Adipocyte (in vitro differentiated cells): ENCODE results near the gene ZNF266.

Source experiments
- DNase-seq: peaks from one replicate; pipeline ENCODE4 v3.0.0-alpha.2; 2015; ENCODE audit warnings: low read depth
- H3K27me3 ChIP-seq: replicated peaks from 2 replicates; pipeline ENCODE4 v1.7.0; 2013; ENCODE audit warnings: mild to moderate bottlenecking, low read length, moderate library complexity; ENCODE audit not compliant: control insufficient read depth, insufficient read depth
- H3K36me3 ChIP-seq: 2 replicates; pipeline ENCODE4 v1.7.0; 2013; ENCODE audit warnings: low read length, mild to moderate bottlenecking, moderate library complexity; ENCODE audit not compliant: control insufficient read depth, insufficient read depth, severe bottlenecking
- H3K4me1 ChIP-seq: 2 replicates; pipeline ENCODE4 v1.7.0; 2013; ENCODE audit warnings: mild to moderate bottlenecking, low read length, moderate library complexity; ENCODE audit not compliant: control insufficient read depth, insufficient read depth
- H3K4me3 ChIP-seq: 2 replicates; pipeline ENCODE4 v1.7.0; 2013; ENCODE audit warnings: mild to moderate bottlenecking, low read length, moderate library complexity
- H3K9ac ChIP-seq: 2 replicates; pipeline ENCODE4 v1.7.0; 2013; ENCODE audit warnings: mild to moderate bottlenecking, low read length, moderate library complexity
- H3K9me3 ChIP-seq: 2 replicates; pipeline ENCODE4 v1.7.0; 2013; ENCODE audit warnings: mild to moderate bottlenecking, low read length, moderate library complexity; ENCODE audit not compliant: control insufficient read depth

ZNF266 gene

DNA sequence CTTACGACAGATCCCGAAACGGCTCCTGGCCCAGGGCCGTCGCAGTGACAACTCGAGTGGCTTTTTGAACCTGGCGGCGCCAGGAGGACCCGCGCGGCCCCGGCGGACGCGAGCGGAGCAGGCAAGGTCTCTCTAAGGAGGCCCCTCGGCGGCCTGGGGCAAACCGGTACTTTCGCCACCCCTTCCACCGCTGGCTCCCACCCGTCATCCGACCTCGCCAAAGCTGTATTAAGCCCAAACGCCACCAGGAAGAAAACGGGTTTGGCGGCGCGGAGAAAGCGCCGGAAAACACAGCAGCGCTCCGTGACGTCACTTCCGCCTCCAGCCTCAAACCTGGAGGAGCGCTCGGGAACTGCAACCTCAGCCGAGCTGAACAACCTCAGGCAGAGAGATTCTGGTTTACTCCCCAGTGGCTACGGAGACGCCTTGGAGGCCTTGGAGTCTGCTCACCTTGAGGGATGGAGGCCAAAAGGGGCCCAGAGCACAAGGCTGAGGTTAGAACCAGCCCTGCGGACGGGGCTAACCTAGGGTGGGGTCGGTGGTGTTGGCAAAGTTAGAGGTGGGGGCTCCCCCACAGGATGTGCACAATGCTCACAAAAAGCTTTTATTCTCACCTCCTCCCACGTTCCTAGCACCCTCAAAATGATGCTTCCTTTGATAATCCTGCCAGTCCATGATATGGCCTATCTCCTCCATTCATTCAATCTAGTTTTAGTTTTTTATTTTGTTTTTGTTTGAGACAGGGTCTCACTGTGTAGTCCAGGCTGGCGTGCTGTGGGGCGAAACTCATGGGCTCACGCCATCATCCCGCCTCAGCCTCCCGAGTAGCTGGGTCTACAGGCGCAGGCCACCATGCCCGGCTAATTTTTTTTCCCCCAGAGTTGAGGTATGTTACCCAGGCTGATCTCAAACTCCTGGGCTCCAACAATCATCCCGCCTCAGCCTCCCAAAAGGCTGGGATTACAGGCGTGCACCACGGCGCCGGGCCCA is at the start of gene ZNF266:
Gene ZNF266 (minus strand): TSS at position 295 of the 990 bp plus-strand sequence. CDS start 15,484 bp downstream, outside the sequence.
- H3K9ac ChIP-seq: peak within 1 kb of the TSS; percentile 95
- H3K27me3 ChIP-seq: no peaks in the 10 kb centered on the region
- peak within 1 kb of the TSS; percentile 100 for H3K4me3 ChIP-seq
- peaks cover 16% of the 10 kb centered on the region for H3K4me1 ChIP-seq
- H3K36me3 ChIP-seq: peaks cover 30% of the 10 kb centered on the region
- no peaks in the 10 kb centered on the region for H3K9me3 ChIP-seq
- DNase-seq: peak; percentile 97

DNA sequence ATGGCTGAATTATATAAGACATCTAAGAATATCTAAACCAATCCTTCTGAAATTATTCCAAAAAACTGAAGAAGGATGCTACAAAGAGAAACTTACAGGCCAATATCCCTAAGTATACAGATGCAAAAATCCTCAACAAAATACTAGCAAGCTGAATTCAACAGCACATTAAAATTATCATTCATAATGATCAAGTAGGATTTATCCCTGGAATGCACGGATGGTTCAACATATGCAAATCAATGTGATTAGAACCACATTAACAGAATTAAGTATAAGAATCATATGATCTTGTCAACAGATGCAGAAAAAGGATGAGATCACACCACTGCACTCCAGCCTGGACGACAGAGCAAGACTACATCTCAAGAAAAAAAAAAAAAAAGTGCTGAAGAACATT is 49.8 kb upstream of the ZNF266 start:
- DNase-seq: no peak
- no peaks in the 10 kb centered on the region for H3K4me1 ChIP-seq
- no peak overlapping the region for H3K9ac ChIP-seq
- no peaks in the 10 kb centered on the region for H3K27me3 ChIP-seq
- H3K9me3 ChIP-seq: peaks cover 43% of the 10 kb centered on the region
- H3K36me3 ChIP-seq: no peaks in the 10 kb centered on the region
- no peak overlapping the region for H3K4me3 ChIP-seq

DNA sequence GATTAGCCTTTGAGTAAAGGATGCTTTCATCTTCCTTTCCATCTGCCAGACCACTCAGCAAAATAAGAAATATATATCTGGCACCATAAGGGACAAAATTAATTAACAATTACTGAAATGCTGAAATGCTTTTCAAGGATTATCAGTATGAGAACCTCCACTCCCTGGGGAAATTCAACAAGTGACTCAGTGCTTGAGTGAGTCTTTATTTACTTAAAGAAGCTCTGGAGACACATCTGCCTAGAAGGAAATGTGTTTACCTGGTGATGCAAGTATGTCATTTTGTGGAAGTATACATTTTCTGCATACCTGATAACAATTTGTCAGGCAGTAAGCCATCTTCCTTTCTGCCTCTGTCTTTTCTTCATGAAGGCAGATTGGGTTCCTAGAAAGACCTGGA is 39.6 kb upstream of the ZNF266 start:
- no peak overlapping the region for H3K9ac ChIP-seq
- H3K27me3 ChIP-seq: no peaks in the 10 kb centered on the region
- H3K4me3 ChIP-seq: no peak overlapping the region
- DNase-seq: no peak
- H3K36me3 ChIP-seq: no peaks in the 10 kb centered on the region
- no peaks in the 10 kb centered on the region for H3K4me1 ChIP-seq
- peaks cover 52% of the 10 kb centered on the region for H3K9me3 ChIP-seq

GRCh38 chr19:9467161-9467560 is 31.8 kb upstream of the ZNF266 start:
- Histone ChIP-seq H3K27me3 (no peaks in the 10 kb centered on the region), H3K4me1 (no peaks in the 10 kb centered on the region), H3K9me3 (peaks cover 91% of the 10 kb centered on the region), H3K36me3 (no peaks in the 10 kb centered on the region), H3K4me3 (peak overlapping the region; percentile 39), H3K9ac (no peak overlapping the region)
- DNase-seq: no peak

DNA sequence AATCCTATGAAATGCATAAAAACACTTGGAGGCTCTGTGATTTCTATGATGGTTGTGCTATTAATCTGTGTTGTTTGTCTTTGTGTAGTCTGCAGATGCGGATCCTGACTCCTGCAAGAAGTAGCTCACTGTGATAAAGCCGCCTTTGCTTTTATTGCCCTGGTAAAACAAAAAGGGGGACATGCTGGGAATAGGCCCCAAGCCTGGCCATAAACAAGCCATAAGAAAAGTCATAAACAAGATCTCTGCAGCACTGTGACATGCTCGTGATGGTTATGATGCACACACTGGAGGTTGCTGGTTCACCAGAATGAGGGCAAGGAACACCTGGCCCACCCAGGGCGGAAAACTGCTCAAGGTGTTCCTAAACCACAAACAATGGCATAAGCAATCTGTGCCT is 26.6 kb upstream of the ZNF266 start:
- no peak for DNase-seq
- peaks cover 84% of the 10 kb centered on the region for H3K9me3 ChIP-seq

DNA sequence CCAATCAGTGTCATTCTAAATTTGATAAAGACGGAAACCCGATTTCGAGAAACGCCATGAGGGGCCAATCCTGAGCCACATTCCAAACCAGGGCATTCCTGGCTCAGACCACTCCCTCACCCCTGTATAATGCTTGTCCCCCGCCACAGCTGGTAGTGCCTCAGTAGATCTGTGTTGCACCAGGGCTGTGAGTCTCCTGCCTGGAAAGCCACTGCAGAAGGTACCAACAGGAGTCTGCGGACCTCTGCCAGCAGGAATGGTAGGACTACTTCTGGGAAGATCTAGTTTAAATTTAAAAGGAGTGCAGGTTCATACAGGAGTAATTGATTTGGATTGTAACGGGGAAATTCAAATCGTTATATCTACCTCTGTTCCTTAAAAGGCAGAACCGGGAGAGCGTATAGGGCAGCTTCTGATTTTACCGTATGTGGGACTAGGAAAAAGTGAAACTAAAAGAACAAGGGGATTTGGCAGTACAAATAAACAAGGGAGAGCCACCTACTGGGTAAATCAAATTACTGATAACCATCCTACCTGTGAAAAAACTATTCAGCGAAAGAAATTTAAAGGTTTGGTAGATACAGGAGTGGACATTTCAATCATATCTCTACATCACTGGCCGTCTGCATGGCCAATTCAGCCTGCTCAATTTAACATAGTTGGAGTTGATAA is 20.8 kb upstream of the ZNF266 start:
- Histone ChIP-seq H3K9me3 (peaks cover 80% of the 10 kb centered on the region), H3K36me3 (no peaks in the 10 kb centered on the region), H3K4me1 (no peaks in the 10 kb centered on the region), H3K9ac (no peak overlapping the region), H3K4me3 (no peak overlapping the region), H3K27me3 (no peaks in the 10 kb centered on the region)
- no peak for DNase-seq

More for the DNA sequence above, 26.6 kb upstream of the ZNF266 start:
- Histone ChIP-seq H3K4me1 (no peaks in the 10 kb centered on the region), H3K9ac (no peak overlapping the region), H3K4me3 (no peak overlapping the region), H3K36me3 (no peaks in the 10 kb centered on the region), H3K27me3 (no peaks in the 10 kb centered on the region)

- Histone ChIP-seq H3K36me3 (no peaks in the 10 kb centered on the region), H3K27me3 (no peaks in the 10 kb centered on the region), H3K4me1 (no peaks in the 10 kb centered on the region), H3K4me3 (no peak overlapping the region), H3K9ac (no peak overlapping the region), H3K9me3 (peaks cover 88% of the 10 kb centered on the region)
- no peak for DNase-seq
These were observed 18.6 kb upstream of the ZNF266 start for GRCh38 chr19:9453953-9454352.

DNA sequence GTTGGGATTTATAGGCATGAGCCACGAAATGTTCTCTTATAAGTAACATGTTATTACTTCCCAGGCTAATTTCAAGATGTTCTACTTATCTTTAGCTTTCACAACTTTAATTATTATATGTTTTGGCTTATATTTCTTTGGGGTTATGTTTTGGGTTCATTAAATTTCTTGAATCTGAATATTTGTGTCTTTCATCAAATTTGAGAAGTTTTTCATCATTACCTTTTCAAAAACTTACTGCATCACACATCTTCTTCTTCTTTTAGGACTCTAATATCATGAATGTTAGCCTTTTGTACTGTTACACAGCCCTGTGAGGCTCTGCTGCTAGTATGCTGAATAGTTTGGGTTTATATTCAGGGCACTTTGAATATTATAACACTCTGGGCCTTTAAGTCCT is 9.7 kb upstream of the ZNF266 start:
- peaks cover 71% of the 10 kb centered on the region for H3K9me3 ChIP-seq
- no peak for DNase-seq
- no peak overlapping the region for H3K4me3 ChIP-seq
- H3K27me3 ChIP-seq: no peaks in the 10 kb centered on the region
- no peak overlapping the region for H3K9ac ChIP-seq
- H3K36me3 ChIP-seq: no peaks in the 10 kb centered on the region
- H3K4me1 ChIP-seq: no peaks in the 10 kb centered on the region

DNA sequence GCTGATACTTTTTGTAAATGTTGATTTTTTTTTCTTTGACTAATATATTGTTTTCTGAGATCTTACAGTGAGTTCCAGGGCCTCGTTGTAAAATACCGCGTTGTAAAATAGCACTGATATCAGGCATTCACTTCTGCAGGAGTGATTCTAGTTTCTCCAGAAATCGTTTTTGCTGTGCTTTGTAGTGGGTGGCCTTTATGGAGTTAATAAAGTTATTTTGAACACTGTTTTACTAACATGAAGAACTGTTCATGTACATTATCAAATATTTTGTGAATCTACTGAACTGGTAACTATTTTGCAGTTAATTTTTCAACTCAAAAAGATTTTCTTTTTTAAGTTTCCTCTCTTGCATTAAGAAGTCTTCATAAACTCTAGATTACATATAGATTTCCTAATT is 985 bp upstream of the ZNF266 start:
- DNase-seq: no peak
- Histone ChIP-seq H3K36me3 (peaks cover 22% of the 10 kb centered on the region), H3K9me3 (no peaks in the 10 kb centered on the region), H3K9ac (peak overlapping the region; percentile 95), H3K4me3 (peak overlapping the region; percentile 100), H3K4me1 (peaks cover 16% of the 10 kb centered on the region), H3K27me3 (no peaks in the 10 kb centered on the region)

- no peak overlapping the region for H3K4me3 ChIP-seq
- no peaks in the 10 kb centered on the region for H3K27me3 ChIP-seq
- peak; percentile 43 for DNase-seq
- H3K4me1 ChIP-seq: peaks cover 16% of the 10 kb centered on the region
- H3K9me3 ChIP-seq: peaks cover 2% of the 10 kb centered on the region
- H3K36me3 ChIP-seq: peaks cover 45% of the 10 kb centered on the region
- H3K9ac ChIP-seq: no peak overlapping the region
These were observed 3.9 kb downstream of the ZNF266 start for GRCh38 chr19:9431475-9431874.

DNA sequence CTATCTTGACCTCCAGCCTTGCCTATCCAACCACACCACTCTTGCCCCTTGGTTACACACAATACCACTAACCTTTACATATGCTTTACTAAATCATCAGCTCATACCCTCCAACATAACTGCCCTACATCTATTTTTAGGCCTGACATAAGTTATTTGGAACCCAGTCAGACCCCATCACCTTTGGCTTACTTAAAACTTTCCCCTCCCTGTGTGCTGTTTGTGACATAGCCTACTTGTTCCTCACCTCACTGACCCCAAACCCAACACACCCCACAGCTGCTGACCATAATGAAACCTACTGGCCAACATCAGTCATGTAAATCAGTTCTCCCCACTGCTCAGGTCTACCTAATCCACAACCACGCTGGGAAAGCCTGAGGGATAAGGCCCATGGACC is 4.9 kb downstream of the ZNF266 start:
- no peak for DNase-seq
- peaks cover 2% of the 10 kb centered on the region for H3K9me3 ChIP-seq
- no peak overlapping the region for H3K4me3 ChIP-seq
- no peaks in the 10 kb centered on the region for H3K27me3 ChIP-seq
- H3K4me1 ChIP-seq: peaks cover 9% of the 10 kb centered on the region
- H3K36me3 ChIP-seq: peaks cover 55% of the 10 kb centered on the region
- H3K9ac ChIP-seq: no peak overlapping the region
